HepG2 (cell line): ENCODE measurements around the gene RHBDD3. TPM values are rescaled to one million over a fixed set of nuclear protein-coding genes. Genes with fewer than 3 reads are reported as not detected.
A peak's percentile ranks its signal among the peaks of the same experiment; 100 is the strongest.

Source experiments
- ATAC-seq: fragments of 200-7000 bp; cut with Tn5 transposase; 3 replicates; pipeline ENCODE4 v1.9.1; 2020; ENCODE audit warnings: mild to moderate bottlenecking, moderate library complexity
- BruUV-seq: library from RNA; stranded (reverse); fragments of 400-500 nt; replicated peaks from 2 replicates; lab custom pipeline; 2021; lab: Mats Ljungman, UMichigan
- CTCF ChIA-PET: fragments of 300-600 bp; formaldehyde crosslinking; extraction: SDS; loops from one replicate; lab custom pipeline; 2021; ENCODE audit warnings: low total read pairs, inconsistent platforms, low intra/inter-chr PET ratio; lab: Yijun Ruan, JAX
- POLR2A ChIA-PET: fragments of 350-600 bp; sonication (Branson Sonifier 250); formaldehyde crosslinking; loops from one replicate; lab custom pipeline; 2020; ENCODE audit warnings: antibody characterized with exemption, inconsistent platforms; lab: Yijun Ruan, JAX
- DNase-seq: peaks from one replicate; pipeline ENCODE4 v3.0.0-alpha.2; 2015; ENCODE audit warnings: low spot score
- FAIRE-seq: peaks from 3 replicates; lab custom pipeline; 2011; peaks lifted over from hg19 to GRCh38; lab: Jason Lieb, UNC
- H2AFZ ChIP-seq: one replicate; pipeline ENCODE4 v1.6.1; 2011; ENCODE audit warnings: low read length, inconsistent platforms
- H3K27ac ChIP-seq: fragments of 300-600 bp; 3 replicates; pipeline ENCODE4 v1.8.0; 2011; ENCODE audit warnings: mixed run types, mild to moderate bottlenecking, mixed read lengths, low read length, inconsistent platforms; ENCODE audit not compliant: insufficient read depth; ENCODE audit errors: extremely low read length
- H3K27me3 ChIP-seq, 2 experiments: fragments of 200-600 bp in 1 of 2; 2 replicates in 1 of 2; 3 replicates in 1 of 2; pipeline versions ENCODE4 v1.6.0 to v1.8.0; 2011; ENCODE audit warnings: low read length in 2 of 2, mild to moderate bottlenecking in 2 of 2, moderate library complexity in 2 of 2, inconsistent platforms in 1 of 2; ENCODE audit not compliant: insufficient read depth in 2 of 2, control insufficient read depth in 1 of 2
- H3K36me3 ChIP-seq, 2 experiments: fragments of 200-600 bp in 1 of 2; replicated peaks in 1 of 2; 2 replicates in 1 of 2; 3 replicates in 1 of 2; pipeline versions ENCODE4 v1.5.1 to v1.8.0; 2011; ENCODE audit warnings: low read length in 2 of 2, inconsistent platforms in 1 of 2; ENCODE audit not compliant: insufficient read depth in 2 of 2, control insufficient read depth in 1 of 2
- H3K4me1 ChIP-seq: 2 replicates; pipeline ENCODE4 v1.5.1; 2012; ENCODE audit warnings: low read length, inconsistent platforms; ENCODE audit not compliant: insufficient read depth
- H3K4me2 ChIP-seq: 2 replicates; pipeline ENCODE4 v1.6.0; 2011; ENCODE audit warnings: low read depth, low read length, inconsistent platforms
- H3K4me3 ChIP-seq, 3 experiments: fragments of 200-600 bp in 1 of 3; sonication (generic), shearing (Covaris generic) in 1 of 3; replicated peaks in 1 of 3; 2 replicates each; pipeline ENCODE4 v1.5.1; 2011 to 2016; ENCODE audit warnings: low read length in 3 of 3, inconsistent platforms in 2 of 3, low read depth in 2 of 3, mild to moderate bottlenecking in 2 of 3, control low read depth in 1 of 3, mixed read lengths in 1 of 3; ENCODE audit not compliant: insufficient read depth in 1 of 3
- H3K79me2 ChIP-seq: one replicate; pipeline ENCODE4 v1.6.1; 2011; ENCODE audit warnings: low read length, inconsistent platforms; ENCODE audit not compliant: insufficient read depth
- H3K9ac ChIP-seq: 2 replicates; pipeline ENCODE4 v1.6.0; 2011; ENCODE audit warnings: mild to moderate bottlenecking, low read depth, low read length, inconsistent platforms; ENCODE audit not compliant: insufficient read depth
- H3K9me3 ChIP-seq: 2 replicates; pipeline ENCODE4 v1.5.1; 2012; ENCODE audit warnings: mild to moderate bottlenecking, low read length
- H4K20me1 ChIP-seq: 2 replicates; pipeline ENCODE4 v1.6.0; 2011; ENCODE audit warnings: inconsistent platforms, mild to moderate bottlenecking, low read length, moderate library complexity; ENCODE audit not compliant: insufficient read depth
- BRD4 ChIP-seq: sonication (generic); formaldehyde crosslinking; IDR thresholded peaks from 2 replicates; pipeline ENCODE4 v1.4.0; 2020; ENCODE audit warnings: missing genetic modification reagents
- FOXK1 ChIP-seq: sonication (generic); formaldehyde crosslinking; IDR thresholded peaks from 2 replicates; pipeline ENCODE4 v1.4.0; 2020; ENCODE audit warnings: low read depth, missing genetic modification reagents, borderline replicate concordance
- FOXK2 ChIP-seq: fragments of 450-650 bp; IDR thresholded peaks from 2 replicates; pipeline ENCODE4 v1.6.1; 2016
- HNF4A ChIP-seq: sonication (generic); formaldehyde crosslinking; IDR thresholded peaks from 2 replicates; pipeline ENCODE4 v1.4.0; 2020; ENCODE audit warnings: missing genetic modification reagents
- ISL2 ChIP-seq: sonication (generic); formaldehyde crosslinking; IDR thresholded peaks from 2 replicates; pipeline ENCODE4 v1.5.0; 2020; ENCODE audit warnings: missing genetic modification reagents
- KDM2A ChIP-seq: sonication (generic); formaldehyde crosslinking; IDR thresholded peaks from 2 replicates; pipeline ENCODE4 v1.4.0; 2020; ENCODE audit warnings: low read depth, missing genetic modification reagents, borderline replicate concordance
- MXD4 ChIP-seq: IDR thresholded peaks from 2 replicates; pipeline ENCODE4 v1.6.1; 2016; ENCODE audit warnings: mild to moderate bottlenecking, missing biosample characterization, missing genetic modification reagents
- NFYB ChIP-seq: sonication (generic); formaldehyde crosslinking; IDR thresholded peaks from 2 replicates; pipeline ENCODE4 v1.4.0; 2020; ENCODE audit warnings: missing genetic modification reagents
- PPARG ChIP-seq: conservative IDR thresholded peaks from 2 replicates; pipeline ENCODE4 v1.6.1; 2016; ENCODE audit warnings: missing biosample characterization, missing genetic modification reagents
- RORA ChIP-seq: sonication (generic); formaldehyde crosslinking; IDR thresholded peaks from 2 replicates; pipeline ENCODE4 v1.5.0; 2020; ENCODE audit warnings: mild to moderate bottlenecking, missing genetic modification reagents, moderate library complexity
- SP140L ChIP-seq: sonication (generic); formaldehyde crosslinking; IDR thresholded peaks from 2 replicates; pipeline ENCODE4 v1.4.0; 2020; ENCODE audit warnings: missing genetic modification reagents, borderline replicate concordance
- TCF7L2 ChIP-seq: IDR thresholded peaks from 2 replicates; pipeline ENCODE4 v1.6.1; 2011; ENCODE audit warnings: mild to moderate bottlenecking, low read depth, low read length, moderate library complexity
- TGIF2 ChIP-seq: IDR thresholded peaks from 2 replicates; pipeline ENCODE4 v1.6.1; 2016; ENCODE audit warnings: control low read depth, missing compliant biosample characterization
- WIZ ChIP-seq: sonication (generic); formaldehyde crosslinking; IDR thresholded peaks from 2 replicates; pipeline ENCODE4 v1.5.1; 2020; ENCODE audit warnings: mild to moderate bottlenecking, missing genetic modification reagents
- ZFP36 ChIP-seq: fragments of 150-350 bp; IDR thresholded peaks from 2 replicates; pipeline ENCODE4 v1.6.1; 2018; ENCODE audit warnings: borderline replicate concordance, low read length, low read depth; ENCODE audit not compliant: partially characterized antibody
- ZKSCAN8 ChIP-seq: IDR thresholded peaks from 2 replicates; pipeline ENCODE4 v1.6.1; 2016; ENCODE audit warnings: borderline replicate concordance, missing genetic modification reagents, missing compliant biosample characterization
- ZNF18 ChIP-seq: sonication (generic); formaldehyde crosslinking; IDR thresholded peaks from 2 replicates; pipeline ENCODE4 v1.8.0; 2022; ENCODE audit warnings: mild to moderate bottlenecking, missing genetic modification reagents; ENCODE audit not compliant: insufficient replicate concordance
- WGBS: methylation state at CpG from one replicate; pipeline ENCODE4 v1.1.6; 2017; ENCODE audit warnings: low lambda C conversion rate; 5-methylcytosine and 5-hydroxymethylcytosine counted together
- in situ Hi-C: cut with HindIII; loops from 2 replicates; pipeline ENCODE4 v1.10.0; 2017; ENCODE audit warnings: low pct_unique_long_range_greater_than_20kb; ENCODE audit not compliant: extremely low pct_ligation_motif_present
- intact Hi-C: fragments of 100-400 bp; cut with micrococcal nuclease; formaldehyde crosslinking; loops from one replicate; pipeline ENCODE4 v1.10.0; 2022; ENCODE audit not compliant: unreplicated experiment
- polyA plus RNA-seq, 8 experiments: library from polyadenylated mRNA; depleted of rRNA in 3 of 8; stranded (reverse) in 7 of 8; unstranded in 1 of 8; fragments of >200 nt; fragmentation: Illumina TruSeq in 4 of 8; extraction: Trizol in 4 of 8; gene quantifications; 2 replicates each; pipeline versions ENCODE4 v1.2.1 to v1.2.3, GENCODE V29; 2011 to 2016; ENCODE audit warnings: low read depth in 4 of 8, missing spikeins in 1 of 8, mixed read lengths in 1 of 8; ENCODE audit not compliant: insufficient read depth in 1 of 8
- total RNA-seq, 5 experiments: library from RNA; depleted of rRNA; stranded (reverse); fragments of >200 nt; fragmentation: Illumina TruSeq; extraction: Trizol; gene quantifications; 2 replicates each; pipeline ENCODE4 v1.2.3, GENCODE V29; 2016; ENCODE audit warnings: low read depth in 1 of 5
- TF ChIP-seq, protein P1 (sequence below): IDR thresholded peaks from 2 replicates; pipeline ENCODE4 v1.6.1; 2016; ENCODE audit warnings: mild to moderate bottlenecking, missing biosample characterization, missing genetic modification reagents
- TF ChIP-seq, protein P2 (sequence below): sonication (generic); formaldehyde crosslinking; IDR thresholded peaks from 2 replicates; pipeline ENCODE4 v1.5.1; 2020; ENCODE audit warnings: mild to moderate bottlenecking, missing genetic modification reagents, moderate library complexity

RHBDD3 gene
- total and polyA plus RNA-seq, 2 of the 13 experiments (the other 11 are each of a cell fraction or from before 2014, with no cell fraction given), result 12.1 to 26.7 TPM

GRCh38 chr22:29245626-29246385 is 22.0 kb downstream of the RHBDD3 start:
- intact Hi-C loops, result loop anchor here (1.0 to 5.0 kb wide), 2 partner anchors 44 to 89 kb away; no protein-coding TSS in a partner anchor
- WGBS, result 9% methylated on average over 9 of the region's 11 CpGs
- DNase-seq, result peak; percentile 62
- peak overlapping the region in 1 of 3 experiments; percentile 12; a peak in 1 of 6 replicates for H3K4me3 ChIP-seq
- in situ Hi-C loops, result loop anchor here (5.0 kb wide), 1 partner anchor 44 kb away; no protein-coding TSS in a partner anchor
- H3K9me3 ChIP-seq, result no peaks in the 10 kb centered on the region
- no peak overlapping the region for H3K9ac ChIP-seq
- no peaks in the 10 kb centered on the region for H4K20me1 ChIP-seq
- H3K36me3 ChIP-seq, result no peaks in the 10 kb centered on the region
- ChIA-PET POLR2A (interaction anchor here (1.1 to 1.3 kb wide), 3 partner anchors 21 to 44 kb away, joined by 3 to 5 read pairs (median 4); partner anchors contain the start of gene EMID1), CTCF (interaction anchor here (1.8 to 2.1 kb wide), 3 partner anchors 40 to 91 kb away, joined by 7 to 18 read pairs (median 11); partner anchors contain the start of gene EMID1)
- H3K27me3 ChIP-seq, result 0 out of 5 replicates have a peak, but pooled peaks cover 0 to 8% of the 10 kb centered on the region in 2 experiments
- peak overlapping the region; percentile 59 for H3K4me2 ChIP-seq
- H3K79me2 ChIP-seq, result no peaks in the 10 kb centered on the region
- H3K27ac ChIP-seq, result no peak overlapping the region
- ATAC-seq, result peak; percentile 91
- no peak overlapping the region for H2AFZ ChIP-seq
- peaks cover 16% of the 10 kb centered on the region for H3K4me1 ChIP-seq
- no TSS peak for BruUV-seq
- FAIRE-seq, result peak; percentile 89
- TF ChIP-seq HNF4A (CRISPR knock-in tag) (peak; percentile 84), ZFP36 (no peak), ZKSCAN8 (CRISPR knock-in tag) (no peak), TCF7L2 (no peak), RORA (CRISPR knock-in tag) (no peak), PPARG (CRISPR knock-in tag) (no peak), KDM2A (peak; percentile 76), ISL2 (CRISPR knock-in tag) (0 out of 2 replicates have a peak, but pooled peaks have one; percentile 7), BRD4 (CRISPR knock-in tag) (no peak), FOXK1 (no peak), NFYB (CRISPR knock-in tag) (no peak), WIZ (CRISPR knock-in tag) (no peak), TGIF2 (CRISPR knock-in tag) (no peak), SP140L (CRISPR knock-in tag) (no peak), MXD4 (CRISPR knock-in tag) (no peak), FOXK2 (no peak), ZNF18 (CRISPR knock-in tag) (no peak)
- TF ChIP-seq, protein P1, sequence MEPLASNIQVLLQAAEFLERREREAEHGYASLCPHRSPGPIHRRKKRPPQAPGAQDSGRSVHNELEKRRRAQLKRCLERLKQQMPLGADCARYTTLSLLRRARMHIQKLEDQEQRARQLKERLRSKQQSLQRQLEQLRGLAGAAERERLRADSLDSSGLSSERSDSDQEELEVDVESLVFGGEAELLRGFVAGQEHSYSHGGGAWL (CRISPR knock-in tag), result no peak
- TF ChIP-seq, protein P2, sequence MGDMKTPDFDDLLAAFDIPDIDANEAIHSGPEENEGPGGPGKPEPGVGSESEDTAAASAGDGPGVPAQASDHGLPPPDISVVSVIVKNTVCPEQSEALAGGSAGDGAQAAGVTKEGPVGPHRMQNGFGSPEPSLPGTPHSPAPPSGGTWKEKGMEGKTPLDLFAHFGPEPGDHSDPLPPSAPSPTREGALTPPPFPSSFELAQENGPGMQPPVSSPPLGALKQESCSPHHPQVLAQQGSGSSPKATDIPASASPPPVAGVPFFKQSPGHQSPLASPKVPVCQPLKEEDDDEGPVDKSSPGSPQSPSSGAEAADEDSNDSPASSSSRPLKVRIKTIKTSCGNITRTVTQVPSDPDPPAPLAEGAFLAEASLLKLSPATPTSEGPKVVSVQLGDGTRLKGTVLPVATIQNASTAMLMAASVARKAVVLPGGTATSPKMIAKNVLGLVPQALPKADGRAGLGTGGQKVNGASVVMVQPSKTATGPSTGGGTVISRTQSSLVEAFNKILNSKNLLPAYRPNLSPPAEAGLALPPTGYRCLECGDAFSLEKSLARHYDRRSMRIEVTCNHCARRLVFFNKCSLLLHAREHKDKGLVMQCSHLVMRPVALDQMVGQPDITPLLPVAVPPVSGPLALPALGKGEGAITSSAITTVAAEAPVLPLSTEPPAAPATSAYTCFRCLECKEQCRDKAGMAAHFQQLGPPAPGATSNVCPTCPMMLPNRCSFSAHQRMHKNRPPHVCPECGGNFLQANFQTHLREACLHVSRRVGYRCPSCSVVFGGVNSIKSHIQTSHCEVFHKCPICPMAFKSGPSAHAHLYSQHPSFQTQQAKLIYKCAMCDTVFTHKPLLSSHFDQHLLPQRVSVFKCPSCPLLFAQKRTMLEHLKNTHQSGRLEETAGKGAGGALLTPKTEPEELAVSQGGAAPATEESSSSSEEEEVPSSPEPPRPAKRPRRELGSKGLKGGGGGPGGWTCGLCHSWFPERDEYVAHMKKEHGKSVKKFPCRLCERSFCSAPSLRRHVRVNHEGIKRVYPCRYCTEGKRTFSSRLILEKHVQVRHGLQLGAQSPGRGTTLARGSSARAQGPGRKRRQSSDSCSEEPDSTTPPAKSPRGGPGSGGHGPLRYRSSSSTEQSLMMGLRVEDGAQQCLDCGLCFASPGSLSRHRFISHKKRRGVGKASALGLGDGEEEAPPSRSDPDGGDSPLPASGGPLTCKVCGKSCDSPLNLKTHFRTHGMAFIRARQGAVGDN, result no peak; the same call in 1 of the 2 replicates
